A549 (cell line): ENCODE data around the gene WASF2.

Source experiments
- POLR2A ChIP-seq: IDR thresholded peaks from 2 replicates; pipeline ENCODE4 v1.6.1; 2012; ENCODE audit warnings: mild to moderate bottlenecking, low read length
- ZC3H11A ChIP-seq: fragments of 450-650 bp; IDR thresholded peaks from 2 replicates; pipeline ENCODE4 v1.6.1; 2014; ENCODE audit warnings: antibody characterized with exemption, mild to moderate bottlenecking
- TF ChIP-seq, protein P1 (sequence below): fragments of >200 bp; sonication (Bioruptor Twin); formaldehyde crosslinking; IDR thresholded peaks from 3 replicates; pipeline ENCODE4 v1.5.1; 2016
- TF ChIP-seq, protein P2 (sequence below): fragments of 450-650 bp; IDR thresholded peaks from 2 replicates; pipeline ENCODE4 v1.6.1; 2014; ENCODE audit warnings: antibody characterized with exemption
- TF ChIP-seq, protein P3 (sequence below): IDR thresholded peaks from 2 replicates; pipeline ENCODE4 v1.6.1; 2012

DNA sequence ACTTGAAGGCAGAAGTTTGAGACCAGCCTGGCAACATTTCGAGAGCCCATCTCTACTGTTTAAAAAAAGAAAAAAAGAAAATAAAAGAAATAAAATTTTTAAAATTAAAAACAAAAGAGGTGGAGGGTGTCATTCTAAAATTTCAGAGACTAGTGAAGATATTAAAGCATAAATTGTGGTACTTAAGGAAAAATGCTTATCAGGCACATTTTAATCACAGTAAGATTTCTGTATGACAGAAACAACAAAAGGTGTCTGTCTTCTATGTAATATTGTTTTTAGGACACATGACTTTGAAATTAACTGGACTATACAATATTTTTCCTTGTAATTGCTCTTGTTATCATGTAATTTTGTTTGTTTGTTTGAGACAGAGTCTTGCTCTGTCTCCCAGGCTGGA lies 4.6 kb downstream of the WASF2 start:
- TF ChIP-seq, protein P1, sequence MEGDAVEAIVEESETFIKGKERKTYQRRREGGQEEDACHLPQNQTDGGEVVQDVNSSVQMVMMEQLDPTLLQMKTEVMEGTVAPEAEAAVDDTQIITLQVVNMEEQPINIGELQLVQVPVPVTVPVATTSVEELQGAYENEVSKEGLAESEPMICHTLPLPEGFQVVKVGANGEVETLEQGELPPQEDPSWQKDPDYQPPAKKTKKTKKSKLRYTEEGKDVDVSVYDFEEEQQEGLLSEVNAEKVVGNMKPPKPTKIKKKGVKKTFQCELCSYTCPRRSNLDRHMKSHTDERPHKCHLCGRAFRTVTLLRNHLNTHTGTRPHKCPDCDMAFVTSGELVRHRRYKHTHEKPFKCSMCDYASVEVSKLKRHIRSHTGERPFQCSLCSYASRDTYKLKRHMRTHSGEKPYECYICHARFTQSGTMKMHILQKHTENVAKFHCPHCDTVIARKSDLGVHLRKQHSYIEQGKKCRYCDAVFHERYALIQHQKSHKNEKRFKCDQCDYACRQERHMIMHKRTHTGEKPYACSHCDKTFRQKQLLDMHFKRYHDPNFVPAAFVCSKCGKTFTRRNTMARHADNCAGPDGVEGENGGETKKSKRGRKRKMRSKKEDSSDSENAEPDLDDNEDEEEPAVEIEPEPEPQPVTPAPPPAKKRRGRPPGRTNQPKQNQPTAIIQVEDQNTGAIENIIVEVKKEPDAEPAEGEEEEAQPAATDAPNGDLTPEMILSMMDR = no peak
- TF ChIP-seq, protein P2, sequence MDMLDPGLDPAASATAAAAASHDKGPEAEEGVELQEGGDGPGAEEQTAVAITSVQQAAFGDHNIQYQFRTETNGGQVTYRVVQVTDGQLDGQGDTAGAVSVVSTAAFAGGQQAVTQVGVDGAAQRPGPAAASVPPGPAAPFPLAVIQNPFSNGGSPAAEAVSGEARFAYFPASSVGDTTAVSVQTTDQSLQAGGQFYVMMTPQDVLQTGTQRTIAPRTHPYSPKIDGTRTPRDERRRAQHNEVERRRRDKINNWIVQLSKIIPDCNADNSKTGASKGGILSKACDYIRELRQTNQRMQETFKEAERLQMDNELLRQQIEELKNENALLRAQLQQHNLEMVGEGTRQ = no peak
- TF ChIP-seq, protein P3, sequence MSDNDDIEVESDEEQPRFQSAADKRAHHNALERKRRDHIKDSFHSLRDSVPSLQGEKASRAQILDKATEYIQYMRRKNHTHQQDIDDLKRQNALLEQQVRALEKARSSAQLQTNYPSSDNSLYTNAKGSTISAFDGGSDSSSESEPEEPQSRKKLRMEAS = no peak
- TF ChIP-seq ZC3H11A (no peak), POLR2A (no peak)
